Daoy (cell line): Measurements from ENCODE around the gene OR4C45. TPM values are rescaled to one million over a fixed set of nuclear protein-coding genes. Genes with fewer than 3 reads are reported as not detected.
"Not testable (repeated sequence)": the region's sequence is repeated elsewhere in the genome, so short reads cannot be mapped to it uniquely, and the experiment has no call there.

Experiments used
- DNase-seq: peaks from one replicate; pipeline ENCODE4 v3.0.0-alpha.2; 2015; ENCODE audit warnings: low read depth
- total RNA-seq: library from RNA; depleted of rRNA; stranded (reverse); fragments of >200 nt; shearing (Covaris generic); gene quantifications from 2 replicates; pipeline ENCODE4 v1.2.3, GENCODE V29; 2014; rRNA removed

Gene OR4C45
- total RNA-seq: not detected in 2 replicates

GRCh38 chr11:50032574-50032973 lies at the start of gene OR4C45:
Gene OR4C45, plus strand, starts transcription at chr11:50032874.
- DNase-seq: no peak

GRCh38 chr11:49995565-49995964 lies 37.1 kb upstream of the OR4C45 start:
- peak; percentile 54 for DNase-seq

GRCh38 chr11:50030193-50030592 lies 2.5 kb upstream of the OR4C45 start:
- DNase-seq: no peak

- DNase-seq: not testable (repeated sequence)
These were observed 3.6 kb downstream of the OR4C45 start for GRCh38 chr11:50036239-50036638.

GRCh38 chr11:50037251-50037650 lies 4.6 kb downstream of the OR4C45 start:
- DNase-seq: no peak

GRCh38 chr11:50044647-50045046 lies 12.0 kb downstream of the OR4C45 start:
- DNase-seq: no peak

- DNase-seq: not testable (repeated sequence)
These were observed 30.4 kb downstream of the OR4C45 start for GRCh38 chr11:50063056-50063455.

- no peak for DNase-seq
These were observed 37.7 kb downstream of the OR4C45 start for GRCh38 chr11:50070389-50070788.

GRCh38 chr11:50071584-50072225 lies 39.0 kb downstream of the OR4C45 start:
- no peak for DNase-seq

- DNase-seq: no peak
These were observed 39.8 kb downstream of the OR4C45 start for GRCh38 chr11:50072226-50073112.

GRCh38 chr11:50073113-50074105 lies 40.7 kb downstream of the OR4C45 start:
- no peak for DNase-seq

GRCh38 chr11:50074161-50074560 lies 41.5 kb downstream of the OR4C45 start:
- no peak for DNase-seq

GRCh38 chr11:50075856-50076255 lies 43.2 kb downstream of the OR4C45 start:
- no peak for DNase-seq

GRCh38 chr11:50077526-50077925 lies 44.9 kb downstream of the OR4C45 start:
- DNase-seq: no peak

GRCh38 chr11:50078001-50078400 lies 45.3 kb downstream of the OR4C45 start:
- DNase-seq: no peak

GRCh38 chr11:50078946-50079345 lies 46.3 kb downstream of the OR4C45 start:
- not testable (repeated sequence) for DNase-seq

- DNase-seq: no peak
These were observed 47.6 kb downstream of the OR4C45 start for GRCh38 chr11:50080256-50080655.
